IMR-90 (cell line): Measurements from ENCODE around the gene SMO. TPM values are rescaled to one million over a fixed set of nuclear protein-coding genes. Genes with fewer than 3 reads are reported as not detected.
A peak's percentile ranks its signal among the peaks of the same experiment; 100 is the strongest.

Source experiments
- MXI1 ChIP-seq: IDR thresholded peaks from 2 replicates; pipeline ENCODE4 v1.6.1; 2012; ENCODE audit warnings: low read depth, mild to moderate bottlenecking, low read length, moderate library complexity, borderline replicate concordance
- SMC3 ChIP-seq: fragments of 150-350 bp; IDR thresholded peaks from 2 replicates; pipeline ENCODE4 v1.6.1; 2016; ENCODE audit warnings: low read depth, mild to moderate bottlenecking, antibody characterized with exemption, low read length, moderate library complexity
- polyA plus RNA-seq, 3 experiments: library from polyadenylated mRNA; depleted of rRNA; stranded (reverse); fragments of >200 nt; gene quantifications; 2 replicates each; pipeline ENCODE4 v1.2.3, GENCODE V29; 2012; ENCODE audit warnings: low replicate concordance in 1 of 3
- total RNA-seq: library from RNA; depleted of rRNA; stranded (reverse); fragments of >200 nt; gene quantifications from 2 replicates; pipeline ENCODE4 v1.2.3, GENCODE V29; 2012
- TF ChIP-seq, protein P1 (sequence below): conservative IDR thresholded peaks from 2 replicates; pipeline ENCODE4 v1.5.1; 2012; ENCODE audit warnings: mild to moderate bottlenecking, low read depth, low read length, improper control_type of control experiment

Gene SMO
- total and polyA plus RNA-seq, 2 of the 4 experiments (the other 2 are of a cell fraction) = 18.5 to 24.7 TPM

DNA sequence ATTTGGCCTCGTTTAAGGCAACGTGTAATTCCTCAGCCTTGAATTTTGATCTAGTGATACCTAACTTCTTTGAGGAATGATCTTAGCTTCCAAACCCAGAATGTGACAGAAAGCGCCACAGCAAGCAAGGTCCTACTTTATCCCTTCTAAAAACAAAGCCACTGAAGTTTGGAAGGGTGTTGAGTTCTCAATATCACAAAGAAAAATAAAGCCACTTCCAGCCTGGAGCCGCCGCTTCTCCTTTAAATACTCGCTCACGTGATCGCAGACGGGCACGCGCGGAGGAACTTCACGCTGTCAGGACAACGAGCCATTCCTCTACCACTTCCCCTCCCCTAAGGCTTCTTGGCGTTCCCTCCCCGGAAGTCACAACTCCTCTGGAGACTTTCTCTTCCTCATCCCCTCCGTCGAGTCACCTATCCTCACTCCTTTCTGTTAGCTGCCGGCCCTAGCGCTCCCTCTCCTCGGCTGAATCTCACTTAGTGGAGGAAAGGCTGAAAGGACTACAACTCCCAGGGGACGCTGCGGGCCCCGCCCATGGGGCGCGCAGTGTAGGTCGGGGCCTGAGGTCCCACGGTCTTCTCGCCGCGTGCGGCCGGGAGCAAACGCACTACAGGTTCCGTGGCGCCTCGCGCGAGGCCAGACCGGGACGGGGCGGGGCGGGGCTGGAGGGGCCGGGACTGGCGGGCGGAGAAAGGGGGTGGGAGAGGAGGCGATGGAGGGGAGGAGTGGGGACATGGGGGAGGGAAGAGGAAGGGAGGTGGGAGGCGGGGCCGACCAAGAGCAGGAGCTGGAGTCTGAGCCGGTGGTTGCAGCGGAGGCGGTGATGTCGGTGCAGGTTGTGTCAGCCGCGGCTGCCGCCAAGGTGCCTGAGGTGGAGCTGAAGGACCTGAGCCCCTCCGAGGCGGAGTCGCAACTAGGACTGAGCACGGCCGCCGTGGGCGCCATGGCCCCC lies 36.1 kb downstream of the SMO start, which contains the start of gene AHCYL2 (continued):
- TF ChIP-seq, protein P1, sequence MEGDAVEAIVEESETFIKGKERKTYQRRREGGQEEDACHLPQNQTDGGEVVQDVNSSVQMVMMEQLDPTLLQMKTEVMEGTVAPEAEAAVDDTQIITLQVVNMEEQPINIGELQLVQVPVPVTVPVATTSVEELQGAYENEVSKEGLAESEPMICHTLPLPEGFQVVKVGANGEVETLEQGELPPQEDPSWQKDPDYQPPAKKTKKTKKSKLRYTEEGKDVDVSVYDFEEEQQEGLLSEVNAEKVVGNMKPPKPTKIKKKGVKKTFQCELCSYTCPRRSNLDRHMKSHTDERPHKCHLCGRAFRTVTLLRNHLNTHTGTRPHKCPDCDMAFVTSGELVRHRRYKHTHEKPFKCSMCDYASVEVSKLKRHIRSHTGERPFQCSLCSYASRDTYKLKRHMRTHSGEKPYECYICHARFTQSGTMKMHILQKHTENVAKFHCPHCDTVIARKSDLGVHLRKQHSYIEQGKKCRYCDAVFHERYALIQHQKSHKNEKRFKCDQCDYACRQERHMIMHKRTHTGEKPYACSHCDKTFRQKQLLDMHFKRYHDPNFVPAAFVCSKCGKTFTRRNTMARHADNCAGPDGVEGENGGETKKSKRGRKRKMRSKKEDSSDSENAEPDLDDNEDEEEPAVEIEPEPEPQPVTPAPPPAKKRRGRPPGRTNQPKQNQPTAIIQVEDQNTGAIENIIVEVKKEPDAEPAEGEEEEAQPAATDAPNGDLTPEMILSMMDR = no peak
- TF ChIP-seq MXI1 (peak; percentile 73), SMC3 (no peak)
